ENCODE data around the gene TESMIN. TPM values are rescaled to one million over a fixed set of nuclear protein-coding genes. Genes with fewer than 3 reads are reported as not detected.

TESMIN gene
- polyA plus RNA-seq, 3 donors = 1.9 to 2.6 (median 2.5) TPM

DNA sequence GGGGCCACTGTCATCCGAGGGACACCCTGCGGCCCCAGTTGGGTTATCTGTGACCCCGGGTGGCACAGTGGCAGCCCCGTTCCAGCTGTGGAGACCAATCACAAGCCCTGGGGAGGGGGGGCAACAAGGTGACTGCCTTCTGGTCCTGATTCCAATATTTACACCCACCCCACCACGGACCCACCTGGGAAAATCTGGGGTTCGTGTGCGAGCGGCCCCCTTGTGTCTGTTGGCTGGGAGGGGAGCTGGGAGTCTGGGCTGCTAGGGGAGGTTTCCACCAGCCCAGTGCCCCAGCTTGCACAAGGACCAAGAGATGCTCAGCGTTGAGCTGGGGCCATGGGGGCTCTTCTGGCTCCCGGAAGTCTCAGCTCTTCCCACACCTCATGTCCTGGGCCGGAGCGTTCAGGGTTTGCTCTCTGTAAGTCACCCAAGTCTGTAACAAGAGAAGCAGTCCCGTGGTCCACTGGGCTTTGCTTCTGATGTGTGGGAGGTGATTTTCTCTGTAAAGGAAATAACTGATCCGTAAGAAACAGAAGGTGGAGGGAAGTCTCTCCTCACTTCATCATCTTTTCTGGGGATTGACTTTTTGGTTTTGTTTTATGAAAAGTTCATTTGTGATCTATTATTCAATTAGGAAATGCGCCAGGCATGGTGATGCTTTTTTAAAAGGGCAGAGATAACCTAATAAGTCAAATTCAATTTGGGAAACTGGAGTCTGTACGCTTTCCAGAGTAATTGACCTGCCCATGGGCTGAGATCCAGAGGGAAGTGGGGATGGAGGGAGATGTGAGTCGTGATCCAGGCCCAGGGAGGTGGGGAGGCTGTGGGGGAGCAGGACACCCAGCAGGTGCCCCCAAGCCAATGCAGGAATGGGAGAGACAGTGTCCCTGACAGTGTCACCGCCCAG lies 89.4 kb downstream of the TESMIN start:
- H3K36me3 ChIP-seq (replicated peaks in 1 of 2; ENCODE audit: control insufficient read depth in 1 of 2, insufficient read depth in 2 of 2, low read length in 2 of 2) = no peaks in the 10 kb centered on the region
- TF ChIP-seq, protein P1, sequence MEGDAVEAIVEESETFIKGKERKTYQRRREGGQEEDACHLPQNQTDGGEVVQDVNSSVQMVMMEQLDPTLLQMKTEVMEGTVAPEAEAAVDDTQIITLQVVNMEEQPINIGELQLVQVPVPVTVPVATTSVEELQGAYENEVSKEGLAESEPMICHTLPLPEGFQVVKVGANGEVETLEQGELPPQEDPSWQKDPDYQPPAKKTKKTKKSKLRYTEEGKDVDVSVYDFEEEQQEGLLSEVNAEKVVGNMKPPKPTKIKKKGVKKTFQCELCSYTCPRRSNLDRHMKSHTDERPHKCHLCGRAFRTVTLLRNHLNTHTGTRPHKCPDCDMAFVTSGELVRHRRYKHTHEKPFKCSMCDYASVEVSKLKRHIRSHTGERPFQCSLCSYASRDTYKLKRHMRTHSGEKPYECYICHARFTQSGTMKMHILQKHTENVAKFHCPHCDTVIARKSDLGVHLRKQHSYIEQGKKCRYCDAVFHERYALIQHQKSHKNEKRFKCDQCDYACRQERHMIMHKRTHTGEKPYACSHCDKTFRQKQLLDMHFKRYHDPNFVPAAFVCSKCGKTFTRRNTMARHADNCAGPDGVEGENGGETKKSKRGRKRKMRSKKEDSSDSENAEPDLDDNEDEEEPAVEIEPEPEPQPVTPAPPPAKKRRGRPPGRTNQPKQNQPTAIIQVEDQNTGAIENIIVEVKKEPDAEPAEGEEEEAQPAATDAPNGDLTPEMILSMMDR (IDR thresholded peaks at IDR 0.05) = no peak
- no peak overlapping the region for H3K4me2 ChIP-seq (replicated peaks; ENCODE audit: extremely low read depth, low read length, poor library complexity, severe bottlenecking)
- H3K4me1 ChIP-seq (ENCODE audit: control insufficient read depth in 1 of 2, insufficient read depth in 2 of 2, low read length in 2 of 2) = no peaks in the 10 kb centered on the region
- no peak for DNase-seq
- H3K9me3 ChIP-seq (replicated peaks in 1 of 2; ENCODE audit: control insufficient read depth in 1 of 2, insufficient read depth in 1 of 2, low read length in 2 of 2) = no peaks in the 10 kb centered on the region
- no peaks in the 10 kb centered on the region for H3K79me2 ChIP-seq (ENCODE audit: insufficient read depth, low read length)
- Mint-ChIP-seq H3K27ac (peak overlapping the region in 1 of 7 donors; percentile 41), H3K27me3 (ENCODE audit: low read depth in 3 of 3) (peaks cover 0 to 13% (median 8%) of the 10 kb centered on the region in 3 donors), H3K4me3 (peak overlapping the region in 1 of 2 donors; percentile 9), H3K4me1 (no peaks in the 10 kb centered on the region), H3K9me3 (peaks cover 0 to 11% (median 0%) of the 10 kb centered on the region in 7 donors), H3K36me3 (no peaks in the 10 kb centered on the region)
- no peak overlapping the region for H3K27ac ChIP-seq (ENCODE audit: low read depth in 1 of 2, low read length in 2 of 2)
- no peak overlapping the region for H3K9ac ChIP-seq (ENCODE audit: insufficient read depth, low read length, poor library complexity, severe bottlenecking)
- H3K27me3 ChIP-seq (ENCODE audit: control insufficient read depth in 2 of 2, insufficient read depth in 2 of 2, low read length in 2 of 2) = no peaks in the 10 kb centered on the region
- intact Hi-C loops (cut with micrococcal nuclease) = no loop called here
- no peaks in the 10 kb centered on the region for H4K20me1 ChIP-seq (ENCODE audit: insufficient read depth, low read length)
- no peak overlapping the region for H3K4me3 ChIP-seq (replicated peaks in 1 of 3; ENCODE audit: low read depth in 2 of 3, low read length in 3 of 3)
- 100% methylated on average over 2 of the region's 18 CpGs for WGBS (ENCODE audit: insufficient coverage)
- no peak overlapping the region for H2AFZ ChIP-seq (ENCODE audit: insufficient read depth, low read depth, low read length, poor library complexity, severe bottlenecking)

DNA sequence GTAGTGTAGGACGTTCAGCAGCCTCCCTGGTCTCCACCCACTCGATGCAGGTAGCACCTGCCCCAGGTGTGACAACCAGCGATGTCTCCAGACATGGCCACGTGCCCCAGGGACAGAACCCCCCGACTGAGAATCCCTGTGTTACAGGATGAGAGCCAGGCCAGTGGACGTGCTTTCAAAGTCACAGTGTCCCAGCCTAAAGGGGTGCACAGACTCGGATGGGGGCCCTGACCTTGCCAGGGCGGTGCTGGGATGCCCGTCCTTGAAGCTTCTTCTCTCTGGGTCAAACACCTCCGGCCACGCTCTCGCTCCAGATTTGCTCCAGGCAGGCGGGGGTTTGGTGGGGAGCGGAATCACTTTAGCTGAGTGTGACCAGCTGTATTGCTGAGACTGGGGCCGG lies 90.3 kb downstream of the TESMIN start:
- Histone ChIP-seq H3K9me3 (replicated peaks in 1 of 2; ENCODE audit: control insufficient read depth in 1 of 2, insufficient read depth in 1 of 2, low read length in 2 of 2) (no peaks in the 10 kb centered on the region), H3K27ac (ENCODE audit: low read depth in 1 of 2, low read length in 2 of 2) (no peak overlapping the region), H3K4me3 (replicated peaks in 1 of 3; ENCODE audit: low read depth in 2 of 3, low read length in 3 of 3) (no peak overlapping the region), H3K4me1 (ENCODE audit: control insufficient read depth in 1 of 2, insufficient read depth in 2 of 2, low read length in 2 of 2) (no peaks in the 10 kb centered on the region), H4K20me1 (ENCODE audit: insufficient read depth, low read length) (no peaks in the 10 kb centered on the region), H3K27me3 (ENCODE audit: control insufficient read depth in 2 of 2, insufficient read depth in 2 of 2, low read length in 2 of 2) (no peaks in the 10 kb centered on the region), H3K4me2 (replicated peaks; ENCODE audit: extremely low read depth, low read length, poor library complexity, severe bottlenecking) (no peak overlapping the region), H2AFZ (ENCODE audit: insufficient read depth, low read depth, low read length, poor library complexity, severe bottlenecking) (no peak overlapping the region), H3K9ac (ENCODE audit: insufficient read depth, low read length, poor library complexity, severe bottlenecking) (no peak overlapping the region), H3K79me2 (ENCODE audit: insufficient read depth, low read length) (no peaks in the 10 kb centered on the region), H3K36me3 (replicated peaks in 1 of 2; ENCODE audit: control insufficient read depth in 1 of 2, insufficient read depth in 2 of 2, low read length in 2 of 2) (no peaks in the 10 kb centered on the region)
- WGBS (ENCODE audit: insufficient coverage) = 90% methylated on average over 14 of the region's 15 CpGs
- Mint-ChIP-seq H3K4me3 (no peak overlapping the region), H3K4me1 (no peaks in the 10 kb centered on the region), H3K27me3 (ENCODE audit: low read depth in 3 of 3) (peaks cover 0 to 13% (median 8%) of the 10 kb centered on the region in 3 donors), H3K36me3 (no peaks in the 10 kb centered on the region), H3K27ac (no peak overlapping the region), H3K9me3 (peaks cover 0 to 16% (median 1%) of the 10 kb centered on the region in 7 donors)
- TF ChIP-seq, protein P1 (IDR thresholded peaks at IDR 0.05) = no peak
- intact Hi-C loops (cut with micrococcal nuclease) = no loop called here
- no peak for DNase-seq

Data from CD14-positive monocyte (primary cell).